ENCODE results near the gene KRTAP29-1.

KRTAP29-1 gene

GRCh38 chr17:41328207-41328606, 25.6 kb upstream of the KRTAP29-1 start:
- POLR2A ChIA-PET, result no interaction called here
- Histone ChIP-seq H3K36me3 (ENCODE audit: control insufficient read depth in 2 of 2, insufficient read depth in 1 of 2, low read length in 2 of 2) (no peaks in the 10 kb centered on the region), H3K4me3 (ENCODE audit: low read depth, low read length) (no peak overlapping the region), H3K9me3 (ENCODE audit: control insufficient read depth, insufficient read depth, low read depth, low read length) (no peaks in the 10 kb centered on the region), H3K27ac (ENCODE audit: extremely low read depth, low read depth, low read length) (no peak overlapping the region), H3K4me1 (ENCODE audit: control insufficient read depth, insufficient read depth, low read length) (no peaks in the 10 kb centered on the region)
- CTCF ChIA-PET, result interaction anchor here (0.7 to 2.8 kb wide), 8 partner anchors 12 to 472 kb away, joined by 3 to 16 read pairs (median 6); partner anchors contain the start of gene KRTAP17-1
- TF ChIP-seq ZNF785 (tag by site-specific recombination; IDR thresholded peaks at IDR 0.05) (no peak), ZBTB48 (tag by site-specific recombination; IDR thresholded peaks at IDR 0.05) (no peak), ZNF600 (tag by site-specific recombination; IDR thresholded peaks at IDR 0.05) (no peak), REPIN1 (tag by site-specific recombination; IDR thresholded peaks at IDR 0.05; ENCODE audit: low read depth) (no peak), YY2 (tag by site-specific recombination; IDR thresholded peaks at IDR 0.05) (no peak), ZNF274 (IDR thresholded peaks at IDR 0.05; ENCODE audit: low read length) (no peak), ZNF274 (tag by site-specific recombination; IDR thresholded peaks at IDR 0.05; ENCODE audit: borderline replicate concordance) (no peak), PRDM4 (tag by site-specific recombination; IDR thresholded peaks at IDR 0.05) (no peak), PRDM2 (tag by site-specific recombination; IDR thresholded peaks at IDR 0.05; ENCODE audit: borderline replicate concordance) (no peak), SP3 (tag by site-specific recombination; IDR thresholded peaks at IDR 0.05) (no peak), ZNF777 (tag by site-specific recombination; IDR thresholded peaks at IDR 0.05; ENCODE audit: borderline replicate concordance) (no peak)

GRCh38 chr17:41327411-41328120, 24.9 kb upstream of the KRTAP29-1 start:
- Histone ChIP-seq H3K4me3 (ENCODE audit: low read depth, low read length) (no peak overlapping the region), H3K4me1 (ENCODE audit: control insufficient read depth, insufficient read depth, low read length) (no peaks in the 10 kb centered on the region), H3K27ac (ENCODE audit: extremely low read depth, low read depth, low read length) (no peak overlapping the region), H3K36me3 (ENCODE audit: control insufficient read depth in 2 of 2, insufficient read depth in 1 of 2, low read length in 2 of 2) (no peaks in the 10 kb centered on the region), H3K9me3 (ENCODE audit: control insufficient read depth, insufficient read depth, low read depth, low read length) (no peaks in the 10 kb centered on the region)
- TF ChIP-seq ZNF335 (tag by site-specific recombination; conservative IDR thresholded peaks at IDR 0.05), result peak; percentile 53
- no peak for TF ChIP-seq KLF7 (tag by site-specific recombination; IDR thresholded peaks at IDR 0.05; ENCODE audit: borderline replicate concordance)
- no peak for TF ChIP-seq MZF1 (tag by site-specific recombination; IDR thresholded peaks at IDR 0.05; ENCODE audit: borderline replicate concordance)
- CTCF ChIA-PET, result interaction anchor here (0.5 to 2.8 kb wide), 6 partner anchors 11 to 335 kb away, joined by 3 to 16 read pairs (median 9); partner anchors contain the start of gene KRTAP17-1
- POLR2A ChIA-PET, result no interaction called here

Data from HEK293 (cell line).